GM12865 (cell line): ENCODE results near the gene AHCTF1.

Experiments used
- DNase-seq: peaks from one replicate; pipeline ENCODE4 v3.0.0; 2010; ENCODE audit warnings: low read depth
- H3K4me3 ChIP-seq: 2 replicates; pipeline ENCODE4 v1.5.1; 2011; ENCODE audit warnings: mild to moderate bottlenecking, low read depth, low read length, control low read depth
- CTCF ChIP-seq: IDR thresholded peaks from 2 replicates; pipeline ENCODE4 v1.5.1; 2011; ENCODE audit warnings: low read length, control low read depth, low read depth, inconsistent platforms; ENCODE audit not compliant: insufficient read depth; ENCODE audit errors: missing control alignments

AHCTF1 gene

GRCh38 chr1:246931549-246932365 is at the start of gene AHCTF1:
Gene AHCTF1 (minus strand): TSS chr1:246931948. CDS start chr1:246918370, 13,578 bp downstream.
- DNase-seq = peak; percentile 98
- H3K4me3 ChIP-seq = peak within 1 kb of the TSS; percentile 62
- TF ChIP-seq CTCF = no peak

DNA sequence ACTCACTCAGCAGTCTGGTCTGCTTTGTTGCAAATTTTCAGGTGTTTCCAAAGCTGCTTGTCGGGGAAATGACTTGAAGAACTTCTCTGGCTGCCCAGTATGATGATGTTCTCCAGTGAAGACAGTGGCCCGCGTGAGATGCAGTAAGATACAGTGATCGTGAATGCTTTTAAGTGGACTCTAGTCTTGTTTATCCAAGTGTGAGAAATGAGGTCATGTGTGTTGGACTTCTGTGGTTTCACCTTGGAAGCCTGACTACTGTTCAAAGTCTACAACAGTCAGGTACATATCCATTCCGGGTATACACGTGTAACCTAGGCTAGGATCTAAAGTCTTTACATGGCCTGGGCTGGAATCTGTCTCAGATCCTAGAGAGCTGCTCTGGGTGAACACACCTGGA is 47.0 kb upstream of the AHCTF1 start:
- DNase-seq = no peak
- no peak for TF ChIP-seq CTCF
- no peak overlapping the region for H3K4me3 ChIP-seq

DNA sequence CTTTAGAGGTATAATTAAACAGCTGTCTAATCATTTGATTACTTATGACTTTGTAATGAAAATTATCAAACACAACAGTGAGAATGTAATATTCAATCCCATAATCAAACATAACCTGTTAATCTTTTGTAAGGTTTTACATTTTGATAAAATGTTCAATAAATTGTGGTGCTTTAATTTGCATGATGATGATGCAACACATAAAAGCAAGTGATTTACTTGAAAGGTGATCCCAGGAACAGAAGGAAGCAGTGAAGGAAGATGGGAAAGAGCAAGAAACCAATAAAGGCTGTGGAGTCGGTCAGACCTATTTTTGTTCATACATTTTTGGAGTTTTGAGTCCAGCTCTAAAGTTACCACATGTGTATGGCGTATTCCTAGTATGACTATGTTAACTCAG is 46.5 kb upstream of the AHCTF1 start:
- no peak for TF ChIP-seq CTCF
- DNase-seq = no peak
- H3K4me3 ChIP-seq = no peak overlapping the region

DNA sequence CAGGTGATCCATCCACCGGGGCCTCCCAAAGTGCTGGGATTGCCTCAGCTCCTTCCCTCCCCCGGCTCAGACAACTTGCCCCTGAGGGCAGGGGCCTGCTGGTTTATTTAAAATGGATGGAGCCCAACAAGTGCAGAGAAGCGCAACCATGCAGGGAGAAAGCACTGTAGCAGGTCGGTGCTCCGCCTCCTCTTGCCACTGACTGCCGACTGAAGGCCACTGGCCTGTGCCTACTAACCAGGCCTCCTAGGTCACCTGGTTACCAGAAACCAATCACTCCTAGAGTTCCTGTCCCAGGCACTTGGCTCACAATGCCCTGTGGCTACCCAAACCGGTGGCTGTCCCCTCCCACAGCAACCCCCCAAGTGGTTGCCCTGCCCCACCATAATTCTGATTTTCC is 40.2 kb upstream of the AHCTF1 start:
- no peak for DNase-seq
- no peak overlapping the region for H3K4me3 ChIP-seq
- TF ChIP-seq CTCF = no peak

- peak; percentile 85 for TF ChIP-seq CTCF
- DNase-seq = peak; percentile 63
- H3K4me3 ChIP-seq = no peak overlapping the region
Observed at GRCh38 chr1:246971090-246971721, 39.5 kb upstream of the AHCTF1 start.

DNA sequence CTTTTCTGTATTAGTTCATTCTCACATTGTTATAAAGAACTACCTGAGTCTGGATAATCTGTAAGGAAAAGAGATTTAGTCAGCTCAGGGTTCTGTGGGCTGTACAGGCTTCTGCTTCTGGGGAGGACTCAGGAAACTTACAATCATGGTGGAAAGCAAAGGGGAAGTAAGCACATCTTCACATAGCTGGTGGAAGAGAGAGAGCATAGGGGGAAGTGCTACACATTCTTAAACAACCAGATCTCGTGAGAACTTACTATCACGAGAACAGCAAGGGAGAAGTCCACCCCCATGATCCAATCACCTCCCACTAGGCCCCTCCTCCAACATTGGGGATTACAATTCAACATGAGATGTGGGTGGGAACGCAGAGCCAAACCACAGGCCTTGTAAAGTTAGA is 37.9 kb upstream of the AHCTF1 start:
- no peak for DNase-seq
- no peak for TF ChIP-seq CTCF
- H3K4me3 ChIP-seq = no peak overlapping the region

DNA sequence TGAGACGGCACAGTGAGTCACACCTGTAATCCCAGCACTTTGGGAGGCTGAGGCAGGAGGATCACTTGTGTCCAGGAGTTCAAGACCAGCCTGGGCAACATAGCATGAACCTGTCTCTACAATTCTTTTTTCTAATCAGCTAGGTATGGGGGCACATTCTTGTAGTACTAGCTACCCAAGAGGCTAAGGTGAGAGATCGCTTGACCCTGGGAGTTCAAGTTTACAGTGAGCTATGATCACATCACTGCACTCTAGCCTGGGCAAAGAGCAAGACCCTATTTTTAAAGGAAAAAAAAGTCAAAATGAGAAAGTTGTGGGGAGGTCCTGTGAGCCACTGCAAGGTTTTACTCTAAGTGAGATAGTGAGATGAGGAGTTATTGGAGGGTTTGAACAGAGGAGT is 34.8 kb upstream of the AHCTF1 start:
- TF ChIP-seq CTCF = no peak
- DNase-seq = no peak
- H3K4me3 ChIP-seq = no peak overlapping the region
